Body of pancreas (tissue), 4 donors: ENCODE data around the gene CEP104. TPM values are rescaled to one million over a fixed set of nuclear protein-coding genes. Genes with fewer than 3 reads are reported as not detected.

Source experiments
- ATAC-seq: fragments of 150-250 bp; one replicate; pipeline ENCODE4 v1.9.1; 2016
- DNase-seq, 4 donors: peaks; one replicate each; pipeline ENCODE4 v3.0.0-alpha.2; 2019
- H3K27ac ChIP-seq, 4 donors: fragments of 200-600 bp; sonication (generic); 1 replicate in 3 of 4; 2 replicates in 1 of 4; pipeline versions ENCODE4 v1.5.1 to v1.6.1; 2016 to 2019; ENCODE audit warnings: mild to moderate bottlenecking in 1 of 4, mixed read lengths in 1 of 4, moderate library complexity in 1 of 4
- H3K27me3 ChIP-seq, 2 donors: fragments of 200-600 bp; sonication (generic); one replicate each; pipeline ENCODE4 v1.6.0; 2016; ENCODE audit warnings: mild to moderate bottlenecking in 1 of 2
- H3K36me3 ChIP-seq, 2 donors: fragments of 200-600 bp; sonication (generic); replicated peaks in 1 of 2; 2 replicates each; pipeline ENCODE4 v1.5.1; 2016; ENCODE audit warnings: low read depth in 2 of 2; ENCODE audit not compliant: insufficient read depth in 1 of 2
- H3K4me1 ChIP-seq: fragments of 200-600 bp; sonication (generic); one replicate; pipeline ENCODE4 v1.6.0; 2016
- H3K4me3 ChIP-seq, 2 donors: fragments of 200-600 bp; sonication (generic); 1 replicate in 1 of 2; 2 replicates in 1 of 2; pipeline ENCODE4 v1.5.1; 2016 to 2019
- H3K9me3 ChIP-seq, 3 donors: fragments of 200-600 bp; sonication (generic); 1 replicate in 2 of 3; 2 replicates in 1 of 3; pipeline ENCODE4 v1.5.1; 2016
- POLR2A ChIP-seq, 3 donors: fragments of 450-650 bp; IDR thresholded peaks; one replicate each; pipeline ENCODE4 v1.6.1; 2016; ENCODE audit warnings: antibody characterized with exemption in 3 of 3, mild to moderate bottlenecking in 2 of 3
- WGBS, 2 donors: methylation state at CpG; one replicate each; pipeline ENCODE4 v1.1.5; 2017; 5-methylcytosine and 5-hydroxymethylcytosine counted together
- intact Hi-C: fragments of 100-400 bp; cut with DNase I; formaldehyde crosslinking; loops from one replicate; pipeline ENCODE4 v1.15.1; 2023
- total RNA-seq, 2 donors: library from RNA; depleted of rRNA; stranded (reverse); fragments of >200 nt; gene quantifications; one replicate each; pipeline ENCODE4 v1.1.0, GENCODE V29; 2016
- TF ChIP-seq, protein P1 (sequence below), 7 experiments: fragments of 450-650 bp in 4 of 7; fragments of 200-600 bp in 3 of 7; sonication (generic) in 3 of 7; IDR thresholded peaks; one replicate each; pipeline ENCODE4 v1.5.1; 2016 to 2019; ENCODE audit warnings: antibody characterized with exemption in 7 of 7

CEP104 gene
- total RNA-seq, 2 donors from 2014 or later, result 17.9 to 22.1 TPM

DNA sequence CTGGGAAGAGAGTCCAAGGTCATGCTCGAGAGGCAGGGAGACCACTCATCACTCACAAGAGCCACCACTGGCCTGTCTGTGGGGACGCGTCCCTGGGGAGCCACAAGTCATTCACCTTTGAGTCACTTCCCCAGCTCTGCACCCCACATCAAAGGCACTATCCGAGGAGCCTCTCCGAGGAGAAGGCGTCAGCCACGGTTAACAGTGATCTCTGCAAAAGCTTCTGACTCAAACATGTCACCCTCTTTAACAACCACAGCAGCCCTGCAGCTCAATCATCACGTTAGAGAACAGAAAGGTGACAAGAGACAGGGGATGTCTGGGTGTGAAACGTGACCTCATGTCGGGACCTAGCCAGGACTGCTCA, 69.7 kb downstream of the CEP104 start:
- Histone ChIP-seq H3K36me3 (peaks cover 12 to 26% of the 10 kb centered on the region in 2 donors), H3K4me1 (peaks cover 6% of the 10 kb centered on the region), H3K27me3 (no peaks in the 10 kb centered on the region), H3K27ac (no peak overlapping the region), H3K4me3 (no peak overlapping the region), H3K9me3 (no peaks in the 10 kb centered on the region)
- intact Hi-C loops, result no loop called here
- no peak for ATAC-seq
- DNase-seq, result no peak
- 79 to 82% methylated on average over 10 of the region's 10 CpGs for WGBS, 2 donors
- TF ChIP-seq, protein P1, sequence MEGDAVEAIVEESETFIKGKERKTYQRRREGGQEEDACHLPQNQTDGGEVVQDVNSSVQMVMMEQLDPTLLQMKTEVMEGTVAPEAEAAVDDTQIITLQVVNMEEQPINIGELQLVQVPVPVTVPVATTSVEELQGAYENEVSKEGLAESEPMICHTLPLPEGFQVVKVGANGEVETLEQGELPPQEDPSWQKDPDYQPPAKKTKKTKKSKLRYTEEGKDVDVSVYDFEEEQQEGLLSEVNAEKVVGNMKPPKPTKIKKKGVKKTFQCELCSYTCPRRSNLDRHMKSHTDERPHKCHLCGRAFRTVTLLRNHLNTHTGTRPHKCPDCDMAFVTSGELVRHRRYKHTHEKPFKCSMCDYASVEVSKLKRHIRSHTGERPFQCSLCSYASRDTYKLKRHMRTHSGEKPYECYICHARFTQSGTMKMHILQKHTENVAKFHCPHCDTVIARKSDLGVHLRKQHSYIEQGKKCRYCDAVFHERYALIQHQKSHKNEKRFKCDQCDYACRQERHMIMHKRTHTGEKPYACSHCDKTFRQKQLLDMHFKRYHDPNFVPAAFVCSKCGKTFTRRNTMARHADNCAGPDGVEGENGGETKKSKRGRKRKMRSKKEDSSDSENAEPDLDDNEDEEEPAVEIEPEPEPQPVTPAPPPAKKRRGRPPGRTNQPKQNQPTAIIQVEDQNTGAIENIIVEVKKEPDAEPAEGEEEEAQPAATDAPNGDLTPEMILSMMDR (IDR thresholded peaks at IDR 0.05), result no peak
- TF ChIP-seq POLR2A (IDR thresholded peaks at IDR 0.05), result no peak

GRCh38 chr1:3786468-3787348, 70.3 kb downstream of the CEP104 start:
- no peak for TF ChIP-seq POLR2A (IDR thresholded peaks at IDR 0.05)
- TF ChIP-seq, protein P1 (IDR thresholded peaks at IDR 0.05), result no peak

GRCh38 chr1:3785456-3786157, 71.4 kb downstream of the CEP104 start:
- Histone ChIP-seq H3K27me3 (no peaks in the 10 kb centered on the region), H3K4me3 (no peak overlapping the region), H3K4me1 (peaks cover 3% of the 10 kb centered on the region), H3K9me3 (no peaks in the 10 kb centered on the region), H3K27ac (no peak overlapping the region), H3K36me3 (peaks cover 21 to 40% of the 10 kb centered on the region in 2 donors)
- TF ChIP-seq POLR2A (IDR thresholded peaks at IDR 0.05), result no peak
- TF ChIP-seq, protein P1 (IDR thresholded peaks at IDR 0.05), result peak in 1 of 7 experiments; percentile 9
- DNase-seq, result no peak
- WGBS, 2 donors, result 82% methylated on average over 14 of the region's 14 CpGs
- intact Hi-C loops, result no loop called here
- no peak for ATAC-seq

More at GRCh38 chr1:3786468-3787348, 70.3 kb downstream of the CEP104 start:
- no peak for ATAC-seq
- Histone ChIP-seq H3K36me3 (peaks cover 19 to 32% of the 10 kb centered on the region in 2 donors), H3K4me3 (no peak overlapping the region), H3K27me3 (no peaks in the 10 kb centered on the region), H3K27ac (no peak overlapping the region), H3K4me1 (peaks cover 6% of the 10 kb centered on the region), H3K9me3 (no peaks in the 10 kb centered on the region)
- DNase-seq, result no peak
- 88 to 92% methylated on average over 38 to 45 of the region's 45 CpGs for WGBS, 2 donors
- intact Hi-C loops, result no loop called here

GRCh38 chr1:3785045-3785444, 72.0 kb downstream of the CEP104 start:
- DNase-seq (peak in 1 of 4 donors; percentile 47), ATAC-seq (no peak)
- Histone ChIP-seq H3K36me3 (peaks cover 21 to 43% of the 10 kb centered on the region in 2 donors), H3K4me1 (no peaks in the 10 kb centered on the region), H3K4me3 (no peak overlapping the region), H3K27ac (no peak overlapping the region), H3K9me3 (no peaks in the 10 kb centered on the region), H3K27me3 (no peaks in the 10 kb centered on the region)
- TF ChIP-seq, protein P1 (IDR thresholded peaks at IDR 0.05), result no peak
- TF ChIP-seq POLR2A (IDR thresholded peaks at IDR 0.05), result no peak
- 71 to 76% methylated on average over 13 of the region's 13 CpGs for WGBS, 2 donors
- intact Hi-C loops, result no loop called here
